ENCODE data around the gene CCDC134.

GRCh38 chr22:41768430-41768829 lies 32.0 kb upstream of the CCDC134 start:
- TF ChIP-seq CTCF (IDR thresholded peaks at IDR 0.05) = no peak
- no peak for TF ChIP-seq POLR2A (IDR thresholded peaks at IDR 0.05; ENCODE audit: low read depth)

Measured in esophagus muscularis mucosa (tissue), 3 donors.